ENCODE data around the gene PNCK. TPM values are rescaled to one million over a fixed set of nuclear protein-coding genes. Genes with fewer than 3 reads are reported as not detected.

Gene PNCK
- total and polyA plus RNA-seq, 10 of the 15 experiments (the other 5 are each of a cell fraction or from before 2014, with no cell fraction given), result 0.21 to 0.67 (median 0.54) TPM; not detected in 7

DNA sequence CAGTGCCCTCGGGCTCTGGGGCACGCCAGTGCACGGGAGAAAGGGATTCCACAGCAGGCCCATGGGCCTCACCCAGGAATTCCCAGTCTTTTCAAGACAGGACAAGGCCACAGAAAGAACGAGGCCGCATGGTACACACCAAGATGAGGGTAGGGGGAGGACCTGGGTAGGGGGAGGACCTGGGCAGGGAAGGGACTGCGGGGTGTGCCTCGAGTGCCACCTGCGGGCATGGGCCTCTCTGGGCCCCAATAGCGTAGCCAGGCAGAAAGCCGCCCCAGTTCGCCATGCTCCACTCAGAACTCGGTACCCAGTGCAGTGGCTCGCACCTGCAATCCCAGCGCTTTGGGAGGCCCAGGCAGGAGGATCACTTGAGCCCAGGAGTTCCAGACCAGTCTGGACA, 40.6 kb downstream of the PNCK start:
- 52% methylated on average over 13 of the region's 14 CpGs for WGBS (ENCODE audit: insufficient coverage, insufficient replicate concordance, low lambda C conversion rate, missing lambda C conversion rate)
- SMC1A ChIA-PET (ENCODE audit: uncharacterized antibody, unreplicated experiment), result no interaction called here
- POLR2A ChIA-PET, result no interaction called here
- CTCF ChIA-PET, result no interaction called here
- in situ Hi-C loops (cut with MboI) (no loop called here), intact Hi-C loops (cut with micrococcal nuclease; ENCODE audit: unreplicated experiment) (no loop called here)
- BruUV-seq (replicated peaks), result no TSS peak
- Histone ChIP-seq H3K27ac (ENCODE audit: control insufficient read depth, insufficient read depth) (no peak overlapping the region), H3K4me1 (ENCODE audit: control insufficient read depth, insufficient read depth, low read length) (no peaks in the 10 kb centered on the region), H3K27me3 (replicated peaks in 1 of 2; ENCODE audit: control insufficient read depth in 2 of 2, insufficient read depth in 2 of 2, low read length in 1 of 2) (0 out of 4 replicates have a peak, but pooled peaks cover 0 to 2% of the 10 kb centered on the region in 2 experiments), H3K4me2 (ENCODE audit: control insufficient read depth, insufficient read depth) (no peak overlapping the region), H3K9ac (ENCODE audit: control insufficient read depth, insufficient read depth, low read length) (no peak overlapping the region), H3K4me3 (no peak overlapping the region), H4K20me1 (ENCODE audit: control insufficient read depth, insufficient read depth) (no peaks in the 10 kb centered on the region), H2AFZ (ENCODE audit: control insufficient read depth, low read depth, low read length) (no peak overlapping the region), H3K79me2 (ENCODE audit: control insufficient read depth, insufficient read depth, low read length) (no peaks in the 10 kb centered on the region), H3K36me3 (ENCODE audit: control insufficient read depth in 2 of 2, insufficient read depth in 2 of 2, low read length in 1 of 2) (no peaks in the 10 kb centered on the region), H3K9me3 (replicated peaks; ENCODE audit: control insufficient read depth, insufficient read depth, low read length) (no peaks in the 10 kb centered on the region; the same call in 2 of the 3 replicates)
- RAD21 ChIA-PET (ENCODE audit: unreplicated experiment), result no interaction called here
- DNase-seq (ENCODE audit: low read depth, low spot score) (no peak), ATAC-seq (no peak), FAIRE-seq (no peak)
- TF ChIP-seq, protein P1, sequence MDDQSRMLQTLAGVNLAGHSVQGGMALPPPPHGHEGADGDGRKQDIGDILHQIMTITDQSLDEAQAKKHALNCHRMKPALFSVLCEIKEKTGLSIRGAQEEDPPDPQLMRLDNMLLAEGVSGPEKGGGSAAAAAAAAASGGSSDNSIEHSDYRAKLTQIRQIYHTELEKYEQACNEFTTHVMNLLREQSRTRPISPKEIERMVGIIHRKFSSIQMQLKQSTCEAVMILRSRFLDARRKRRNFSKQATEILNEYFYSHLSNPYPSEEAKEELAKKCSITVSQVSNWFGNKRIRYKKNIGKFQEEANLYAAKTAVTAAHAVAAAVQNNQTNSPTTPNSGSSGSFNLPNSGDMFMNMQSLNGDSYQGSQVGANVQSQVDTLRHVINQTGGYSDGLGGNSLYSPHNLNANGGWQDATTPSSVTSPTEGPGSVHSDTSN (IDR thresholded peaks at IDR 0.05; ENCODE audit: insufficient replicate concordance, low read depth, low read length), result no peak
- TF ChIP-seq, protein P2, sequence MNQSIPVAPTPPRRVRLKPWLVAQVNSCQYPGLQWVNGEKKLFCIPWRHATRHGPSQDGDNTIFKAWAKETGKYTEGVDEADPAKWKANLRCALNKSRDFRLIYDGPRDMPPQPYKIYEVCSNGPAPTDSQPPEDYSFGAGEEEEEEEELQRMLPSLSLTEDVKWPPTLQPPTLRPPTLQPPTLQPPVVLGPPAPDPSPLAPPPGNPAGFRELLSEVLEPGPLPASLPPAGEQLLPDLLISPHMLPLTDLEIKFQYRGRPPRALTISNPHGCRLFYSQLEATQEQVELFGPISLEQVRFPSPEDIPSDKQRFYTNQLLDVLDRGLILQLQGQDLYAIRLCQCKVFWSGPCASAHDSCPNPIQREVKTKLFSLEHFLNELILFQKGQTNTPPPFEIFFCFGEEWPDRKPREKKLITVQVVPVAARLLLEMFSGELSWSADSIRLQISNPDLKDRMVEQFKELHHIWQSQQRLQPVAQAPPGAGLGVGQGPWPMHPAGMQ (IDR thresholded peaks at IDR 0.05; ENCODE audit: borderline replicate concordance), result no peak
- TF ChIP-seq KAT2A (conservative IDR thresholded peaks at IDR 0.05; ENCODE audit: control insufficient read depth, low read depth, low read length), result no peak
- no peak for TF ChIP-seq RBBP5 (conservative IDR thresholded peaks at IDR 0.05)
- TF ChIP-seq, protein P3, sequence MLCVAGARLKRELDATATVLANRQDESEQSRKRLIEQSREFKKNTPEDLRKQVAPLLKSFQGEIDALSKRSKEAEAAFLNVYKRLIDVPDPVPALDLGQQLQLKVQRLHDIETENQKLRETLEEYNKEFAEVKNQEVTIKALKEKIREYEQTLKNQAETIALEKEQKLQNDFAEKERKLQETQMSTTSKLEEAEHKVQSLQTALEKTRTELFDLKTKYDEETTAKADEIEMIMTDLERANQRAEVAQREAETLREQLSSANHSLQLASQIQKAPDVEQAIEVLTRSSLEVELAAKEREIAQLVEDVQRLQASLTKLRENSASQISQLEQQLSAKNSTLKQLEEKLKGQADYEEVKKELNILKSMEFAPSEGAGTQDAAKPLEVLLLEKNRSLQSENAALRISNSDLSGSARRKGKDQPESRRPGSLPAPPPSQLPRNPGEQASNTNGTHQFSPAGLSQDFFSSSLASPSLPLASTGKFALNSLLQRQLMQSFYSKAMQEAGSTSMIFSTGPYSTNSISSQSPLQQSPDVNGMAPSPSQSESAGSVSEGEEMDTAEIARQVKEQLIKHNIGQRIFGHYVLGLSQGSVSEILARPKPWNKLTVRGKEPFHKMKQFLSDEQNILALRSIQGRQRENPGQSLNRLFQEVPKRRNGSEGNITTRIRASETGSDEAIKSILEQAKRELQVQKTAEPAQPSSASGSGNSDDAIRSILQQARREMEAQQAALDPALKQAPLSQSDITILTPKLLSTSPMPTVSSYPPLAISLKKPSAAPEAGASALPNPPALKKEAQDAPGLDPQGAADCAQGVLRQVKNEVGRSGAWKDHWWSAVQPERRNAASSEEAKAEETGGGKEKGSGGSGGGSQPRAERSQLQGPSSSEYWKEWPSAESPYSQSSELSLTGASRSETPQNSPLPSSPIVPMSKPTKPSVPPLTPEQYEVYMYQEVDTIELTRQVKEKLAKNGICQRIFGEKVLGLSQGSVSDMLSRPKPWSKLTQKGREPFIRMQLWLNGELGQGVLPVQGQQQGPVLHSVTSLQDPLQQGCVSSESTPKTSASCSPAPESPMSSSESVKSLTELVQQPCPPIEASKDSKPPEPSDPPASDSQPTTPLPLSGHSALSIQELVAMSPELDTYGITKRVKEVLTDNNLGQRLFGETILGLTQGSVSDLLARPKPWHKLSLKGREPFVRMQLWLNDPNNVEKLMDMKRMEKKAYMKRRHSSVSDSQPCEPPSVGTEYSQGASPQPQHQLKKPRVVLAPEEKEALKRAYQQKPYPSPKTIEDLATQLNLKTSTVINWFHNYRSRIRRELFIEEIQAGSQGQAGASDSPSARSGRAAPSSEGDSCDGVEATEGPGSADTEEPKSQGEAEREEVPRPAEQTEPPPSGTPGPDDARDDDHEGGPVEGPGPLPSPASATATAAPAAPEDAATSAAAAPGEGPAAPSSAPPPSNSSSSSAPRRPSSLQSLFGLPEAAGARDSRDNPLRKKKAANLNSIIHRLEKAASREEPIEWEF (IDR thresholded peaks at IDR 0.05; ENCODE audit: insufficient replicate concordance, low read depth, low read length), result no peak
- no peak for TF ChIP-seq CBFB (IDR thresholded peaks at IDR 0.05; ENCODE audit: low read depth)
- TF ChIP-seq ZBED1 (IDR thresholded peaks at IDR 0.05; ENCODE audit: borderline replicate concordance), result no peak
- TF ChIP-seq, protein P4, sequence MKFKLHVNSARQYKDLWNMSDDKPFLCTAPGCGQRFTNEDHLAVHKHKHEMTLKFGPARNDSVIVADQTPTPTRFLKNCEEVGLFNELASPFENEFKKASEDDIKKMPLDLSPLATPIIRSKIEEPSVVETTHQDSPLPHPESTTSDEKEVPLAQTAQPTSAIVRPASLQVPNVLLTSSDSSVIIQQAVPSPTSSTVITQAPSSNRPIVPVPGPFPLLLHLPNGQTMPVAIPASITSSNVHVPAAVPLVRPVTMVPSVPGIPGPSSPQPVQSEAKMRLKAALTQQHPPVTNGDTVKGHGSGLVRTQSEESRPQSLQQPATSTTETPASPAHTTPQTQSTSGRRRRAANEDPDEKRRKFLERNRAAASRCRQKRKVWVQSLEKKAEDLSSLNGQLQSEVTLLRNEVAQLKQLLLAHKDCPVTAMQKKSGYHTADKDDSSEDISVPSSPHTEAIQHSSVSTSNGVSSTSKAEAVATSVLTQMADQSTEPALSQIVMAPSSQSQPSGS (IDR thresholded peaks at IDR 0.05; ENCODE audit: low read length), result no peak
- TF ChIP-seq NFYA (IDR thresholded peaks at IDR 0.05; ENCODE audit: borderline replicate concordance, low read depth, low read length), result no peak
- no peak for TF ChIP-seq DPF2 (IDR thresholded peaks at IDR 0.05)
- TF ChIP-seq BRCA1 (IDR thresholded peaks at IDR 0.05; ENCODE audit: low read depth, low read length), result no peak
- no peak for TF ChIP-seq ZNF207 (IDR thresholded peaks at IDR 0.05; ENCODE audit: borderline replicate concordance)
- TF ChIP-seq STAT1 (conservative IDR thresholded peaks at IDR 0.05), result no peak
- TF ChIP-seq NFYB (IDR thresholded peaks at IDR 0.05; ENCODE audit: insufficient read depth, low read depth, low read length), result no peak
- no peak for TF ChIP-seq ASH2L (IDR thresholded peaks at IDR 0.05; ENCODE audit: borderline replicate concordance, low read depth)
- no peak for TF ChIP-seq SREBF1 (IDR thresholded peaks at IDR 0.05; ENCODE audit: low read length)
- no peak for TF ChIP-seq CHD4 (IDR thresholded peaks at IDR 0.05)
- TF ChIP-seq PML (IDR thresholded peaks at IDR 0.05; ENCODE audit: low read length), result no peak
